ENCODE data around the gene RGL2.
A peak's percentile ranks its signal among the peaks of the same experiment; 100 is the strongest.

Gene RGL2

DNA sequence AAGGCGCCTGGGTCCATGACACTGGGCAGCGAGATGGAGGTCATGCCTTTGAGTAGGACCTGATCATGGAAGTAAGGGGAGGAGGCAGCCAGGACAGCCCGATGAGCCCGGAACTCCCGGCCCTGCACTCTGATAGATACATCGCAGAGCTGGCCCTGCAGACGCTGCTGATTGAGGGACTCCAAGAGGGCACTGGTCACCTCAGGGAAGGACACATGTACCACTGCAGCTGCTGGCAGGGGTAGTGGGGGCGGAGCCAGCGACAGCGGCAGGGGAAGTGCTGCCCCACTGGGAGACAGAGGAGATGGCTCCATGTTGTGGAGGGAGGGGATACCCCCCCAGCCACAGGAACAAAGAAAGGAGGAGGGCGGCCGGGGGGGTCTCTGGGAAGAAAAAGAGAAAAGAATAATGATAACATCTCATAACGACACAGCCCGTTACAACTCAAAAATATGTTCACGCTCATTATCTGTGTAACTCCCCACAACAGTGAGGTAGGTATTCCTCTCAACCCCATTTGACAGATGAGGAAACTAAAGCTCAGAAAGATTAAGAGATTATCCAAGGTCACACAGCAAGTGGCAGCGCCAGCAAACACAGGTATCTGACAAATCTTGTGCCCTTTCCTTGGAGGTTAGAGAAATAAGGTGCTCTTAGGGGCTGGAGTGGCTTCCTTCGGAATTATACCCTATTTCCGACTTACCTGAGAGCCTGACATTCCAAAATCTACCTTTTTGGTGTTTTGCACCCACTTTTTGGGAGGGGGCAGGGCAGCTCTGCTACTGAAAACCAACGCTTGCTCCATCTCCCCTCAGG is 18.1 kb upstream of the RGL2 start:
- no peak for DNase-seq (ENCODE audit: low read depth)

DNA sequence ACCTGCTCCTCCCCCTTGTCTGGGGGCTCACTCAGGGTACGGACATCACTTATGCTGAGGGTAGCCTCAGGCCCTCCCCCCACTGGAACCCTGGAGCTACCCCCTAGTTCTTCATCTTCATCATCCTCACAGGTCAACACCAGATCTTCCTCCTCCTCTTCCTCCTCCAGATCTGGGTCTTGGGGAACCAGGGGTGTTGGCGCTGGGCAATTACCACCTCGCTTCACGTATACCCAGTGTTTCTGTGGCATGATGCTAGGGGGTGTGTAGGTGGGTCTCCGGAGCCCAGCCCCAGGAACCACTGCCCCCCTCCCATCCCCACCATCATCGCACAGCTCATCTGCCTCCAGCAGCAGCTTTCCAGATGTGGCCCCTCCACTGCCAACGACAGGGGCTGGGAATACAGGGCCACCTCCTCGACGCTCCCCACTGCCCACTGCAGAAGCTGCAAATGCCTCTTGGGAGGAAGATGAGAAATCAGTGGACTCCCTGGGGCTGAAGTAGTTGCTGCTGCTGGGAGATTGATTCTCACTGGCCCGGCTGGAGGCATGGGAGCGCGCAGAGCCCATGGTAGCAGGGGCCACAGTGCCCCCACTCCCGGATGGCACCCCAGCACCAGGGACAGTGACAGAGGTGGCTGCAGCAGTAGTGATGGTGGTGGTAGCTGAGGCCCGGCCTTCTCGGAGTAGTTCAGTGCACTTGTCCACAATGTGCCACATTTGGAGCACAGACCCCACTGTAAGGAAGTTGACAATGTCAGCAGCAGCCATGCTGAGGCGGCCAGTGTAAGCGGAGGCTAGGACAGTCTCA is 17.3 kb upstream of the RGL2 start:
- DNase-seq (ENCODE audit: low read depth), result no peak

DNA sequence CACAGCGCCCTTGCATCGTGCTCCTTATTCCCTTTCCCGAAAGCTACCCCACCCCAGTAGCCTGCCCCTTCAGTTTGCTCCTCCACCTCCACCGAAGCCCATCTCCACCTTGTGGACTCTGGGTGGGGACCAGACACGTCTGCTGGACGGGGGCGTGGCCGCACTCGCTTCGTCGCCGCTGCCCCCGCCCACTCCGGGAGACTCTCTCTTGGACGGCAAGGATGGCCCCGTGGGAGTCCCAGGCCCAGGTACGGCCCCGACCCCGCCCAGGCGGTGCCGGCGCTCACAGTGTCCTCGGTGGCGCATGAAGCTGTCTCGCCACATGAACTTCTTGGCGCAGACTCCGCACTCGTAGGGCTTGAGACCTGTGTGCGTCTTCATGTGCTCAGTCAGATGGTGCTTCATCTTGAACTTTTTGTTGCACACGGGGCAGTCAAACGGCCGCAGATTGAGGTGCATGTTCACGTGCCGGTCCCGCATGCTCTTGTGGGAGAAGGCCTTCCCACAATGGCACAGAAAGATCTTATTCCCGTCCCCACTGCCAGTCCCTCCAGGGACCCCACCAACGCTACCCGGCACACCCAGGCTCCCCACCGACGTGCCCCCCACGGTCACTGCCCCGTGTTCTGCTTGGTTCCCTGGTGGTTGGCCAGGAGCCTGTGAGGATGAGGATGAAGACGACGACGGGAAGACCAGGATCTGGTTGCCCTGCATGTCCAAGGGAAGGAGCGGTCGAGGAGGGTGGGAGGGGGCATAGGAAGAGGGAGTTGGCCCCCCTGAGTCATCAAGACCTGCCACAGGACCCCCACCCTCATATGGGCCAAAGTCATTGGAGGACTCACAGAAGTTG is 16.4 kb upstream of the RGL2 start:
- DNase-seq (ENCODE audit: low read depth), result no peak

DNA sequence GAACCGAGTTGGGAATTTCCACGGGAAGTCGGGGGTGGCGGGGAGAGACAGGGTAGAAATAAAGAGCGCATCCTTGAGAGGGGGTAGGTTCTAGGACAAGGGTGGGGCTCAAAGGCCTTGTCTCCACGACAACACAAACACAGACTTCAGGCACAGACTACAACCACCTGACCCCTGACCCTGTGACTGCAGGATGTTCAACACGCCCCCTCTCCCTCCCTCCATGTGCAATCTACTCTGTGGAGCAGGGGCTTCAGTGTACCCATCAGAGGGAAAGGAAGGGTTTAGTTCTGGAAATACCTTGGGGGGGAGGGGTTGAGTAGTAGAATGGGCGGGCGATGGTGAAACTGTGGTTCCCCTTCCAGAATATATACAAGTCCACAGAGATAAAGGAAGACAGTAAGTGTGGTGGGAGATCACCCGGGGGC is 15.8 kb upstream of the RGL2 start:
- peak; percentile 55 for DNase-seq (ENCODE audit: low read depth)

DNA sequence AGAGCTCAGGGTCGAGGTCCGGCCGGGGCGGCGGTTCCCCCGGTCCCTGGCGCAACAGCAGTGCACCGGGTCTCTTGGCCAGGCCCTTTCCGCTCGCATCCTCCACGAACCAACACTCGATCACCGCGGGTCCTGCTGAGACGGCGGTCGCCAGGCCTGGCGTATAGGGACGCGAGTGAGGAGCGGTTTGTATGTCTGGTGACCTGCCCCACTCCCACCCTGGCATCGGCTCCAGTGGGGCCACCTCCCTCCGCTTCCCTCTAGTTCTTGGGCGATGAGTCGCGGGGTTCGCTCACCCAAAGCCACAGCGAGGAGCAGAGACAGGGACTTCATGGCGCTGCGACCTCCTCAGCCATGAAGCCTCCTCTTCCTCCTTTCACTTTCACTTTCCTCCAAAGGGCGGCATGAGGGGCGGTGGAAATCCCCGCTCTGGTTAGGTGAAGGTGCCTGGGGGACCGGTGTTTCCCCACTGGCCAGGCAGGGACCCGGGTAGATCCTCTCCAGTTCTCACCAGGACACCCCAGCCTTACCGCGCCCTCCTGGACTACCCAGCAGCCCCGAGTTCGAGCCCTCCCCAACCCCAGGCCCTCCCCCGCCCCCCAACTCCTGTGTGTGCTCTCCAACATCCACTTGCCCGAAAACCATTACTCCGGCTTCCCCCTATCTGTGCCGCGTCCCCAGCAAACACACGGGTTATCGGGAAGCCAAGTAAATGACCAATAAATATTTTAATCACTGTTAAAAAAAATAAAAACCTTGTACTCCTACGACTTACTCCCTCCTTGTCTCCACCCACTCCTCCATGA is 15.2 kb upstream of the RGL2 start, which contains the start of gene TAPBP:
Gene TAPBP, minus strand, starts transcription at position 370 of the 806 bp plus-strand sequence. Its CDS starts 37 bp downstream, at position 333.
- peak; percentile 80 for DNase-seq (ENCODE audit: low read depth)

DNA sequence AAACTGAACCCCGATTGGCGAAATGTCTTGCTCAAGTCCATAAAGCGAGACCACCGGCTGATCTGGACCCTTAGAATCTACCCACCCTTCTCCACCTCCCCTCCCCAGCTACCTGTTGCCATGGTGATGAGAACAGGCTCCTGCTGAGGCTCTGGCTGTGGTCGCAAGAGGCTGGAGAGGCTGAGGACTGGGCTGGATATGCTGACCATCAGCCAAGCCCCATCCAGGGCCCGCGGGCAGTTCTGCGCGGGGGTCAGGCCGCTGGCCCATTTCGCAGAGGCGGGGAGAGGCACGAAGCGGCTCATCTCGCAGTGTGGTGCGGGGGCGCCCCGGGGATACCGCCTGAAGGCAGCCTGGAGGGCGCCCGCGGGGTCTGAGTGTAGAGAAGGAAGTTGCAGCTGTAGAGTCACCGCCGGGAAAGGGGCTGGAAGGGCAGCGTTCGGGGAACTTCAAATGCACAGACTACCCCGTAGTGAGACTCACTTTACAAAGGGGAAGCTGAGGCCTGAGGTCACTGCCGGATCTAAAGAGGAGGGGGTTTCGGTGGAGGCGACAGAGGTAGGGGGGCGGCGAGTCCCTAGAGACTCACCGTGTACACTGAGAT is 14.5 kb upstream of the RGL2 start:
- no peak for DNase-seq (ENCODE audit: low read depth)

DNA sequence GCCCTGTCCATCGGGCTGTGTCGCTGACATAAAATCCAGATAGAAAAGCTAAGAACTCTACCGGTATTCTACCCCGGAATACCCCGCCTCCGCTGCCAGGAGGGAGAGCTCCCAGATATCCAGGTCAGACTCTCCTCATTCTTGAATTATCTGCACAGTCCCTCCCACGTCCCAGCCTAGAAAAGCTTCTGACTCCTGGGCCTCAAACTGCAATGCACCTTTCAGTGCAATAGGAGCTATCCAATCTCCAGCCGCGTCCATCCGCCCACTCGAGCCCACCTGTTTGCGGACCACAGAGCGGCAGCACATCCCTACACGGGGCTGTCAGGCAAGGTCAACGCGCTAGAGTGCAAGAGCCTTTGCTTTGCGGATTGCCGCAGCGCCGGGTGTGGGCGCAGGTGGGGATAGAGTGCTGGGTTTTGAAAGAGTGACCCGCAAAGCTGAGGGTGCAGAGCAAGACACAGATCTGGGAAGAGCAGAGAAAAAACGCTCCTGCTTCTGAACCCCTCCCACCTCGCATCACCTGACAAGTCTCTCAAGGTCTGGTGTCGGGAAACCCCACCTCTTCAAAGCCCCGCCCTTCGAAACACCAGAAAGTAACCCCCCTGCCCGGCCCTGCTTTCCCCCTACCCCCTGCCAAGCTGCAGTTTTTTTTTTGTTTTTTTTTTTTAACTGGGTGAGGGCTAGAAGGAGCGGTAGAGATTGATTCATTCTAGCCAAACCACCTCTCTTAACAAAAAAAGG is 13.8 kb upstream of the RGL2 start:
- DNase-seq (ENCODE audit: low read depth), result peak; percentile 63

DNA sequence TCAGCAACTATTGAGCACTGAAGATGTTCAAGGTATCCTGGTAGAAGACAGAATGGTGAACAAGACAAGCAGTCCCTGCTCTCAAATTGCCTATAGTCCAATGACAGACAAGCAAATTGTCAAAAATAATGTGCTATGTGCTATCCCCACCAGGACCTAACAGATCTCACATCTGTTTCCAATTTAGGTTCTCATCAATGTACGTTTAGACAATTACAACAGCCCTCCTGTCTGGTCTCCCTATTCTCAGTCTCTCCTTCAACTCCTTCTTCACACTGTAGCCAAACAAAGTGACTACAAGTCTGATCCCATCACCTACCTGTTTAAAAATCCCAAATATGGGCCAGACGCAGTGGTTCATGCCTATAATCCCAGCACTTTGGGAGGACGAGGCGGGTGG is 7.6 kb upstream of the RGL2 start:
- DNase-seq (ENCODE audit: low read depth), result no peak

DNA sequence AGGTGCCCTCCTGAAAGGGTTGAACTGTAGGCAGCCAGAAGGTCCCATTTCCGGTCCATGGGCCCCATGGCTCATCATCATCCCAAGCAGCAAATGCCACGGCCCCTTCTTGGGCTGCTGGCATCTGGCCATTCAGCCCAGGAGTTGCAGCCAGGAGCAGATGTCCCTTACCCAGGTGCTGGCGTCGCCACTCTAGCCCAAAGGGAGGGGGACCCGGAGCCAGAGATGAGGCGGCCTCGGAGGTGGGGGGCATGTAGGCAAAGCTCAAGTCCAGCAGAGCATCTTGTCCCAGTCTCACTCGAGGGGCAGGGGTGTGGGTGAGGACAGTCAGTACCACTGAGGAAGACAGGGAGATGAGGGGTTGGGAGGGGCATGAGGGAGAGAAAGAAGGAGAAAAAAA is 6.3 kb upstream of the RGL2 start:
- no peak for DNase-seq (ENCODE audit: low read depth)

DNA sequence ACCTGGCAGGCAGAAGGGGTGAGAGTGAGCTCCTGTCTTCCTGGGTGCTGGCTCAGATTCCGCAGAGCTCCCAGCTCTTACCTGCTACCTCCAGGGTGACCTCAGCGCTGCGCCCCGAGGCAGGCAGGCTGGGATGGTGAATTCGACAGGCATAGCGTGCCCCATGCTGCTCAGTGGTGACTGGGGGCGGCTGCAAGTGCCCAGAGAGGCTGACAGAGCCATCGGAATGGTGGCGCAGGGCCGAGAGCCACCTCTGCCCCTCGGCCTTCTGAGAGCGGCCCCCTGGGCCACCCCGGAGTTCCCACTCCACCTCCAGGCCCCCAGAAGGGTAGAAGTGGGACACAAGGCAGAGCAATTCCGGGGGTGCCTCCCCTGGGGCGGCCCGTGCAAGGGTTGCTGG is 5.5 kb upstream of the RGL2 start:
- no peak for DNase-seq (ENCODE audit: low read depth)

DNA sequence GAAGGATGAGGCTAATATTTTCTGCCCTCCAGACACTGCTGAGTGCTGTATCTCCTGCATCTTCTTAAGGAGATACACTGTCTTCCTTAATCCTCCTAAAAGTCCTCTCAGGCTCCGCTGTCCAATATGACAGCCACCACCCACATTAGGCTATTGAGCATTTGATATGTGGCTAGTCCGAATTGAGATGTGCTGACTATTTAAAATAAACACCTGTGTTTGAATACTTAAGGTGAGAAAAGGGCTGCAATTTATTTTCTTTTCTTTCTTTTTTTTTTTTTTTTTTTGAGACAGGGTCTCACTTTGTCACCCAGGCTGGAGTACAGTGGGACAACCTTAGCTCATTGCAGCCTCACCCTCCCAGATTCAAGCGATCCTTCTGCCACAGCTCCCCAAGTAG is 3.1 kb upstream of the RGL2 start:
- no peak for DNase-seq (ENCODE audit: low read depth)

DNA sequence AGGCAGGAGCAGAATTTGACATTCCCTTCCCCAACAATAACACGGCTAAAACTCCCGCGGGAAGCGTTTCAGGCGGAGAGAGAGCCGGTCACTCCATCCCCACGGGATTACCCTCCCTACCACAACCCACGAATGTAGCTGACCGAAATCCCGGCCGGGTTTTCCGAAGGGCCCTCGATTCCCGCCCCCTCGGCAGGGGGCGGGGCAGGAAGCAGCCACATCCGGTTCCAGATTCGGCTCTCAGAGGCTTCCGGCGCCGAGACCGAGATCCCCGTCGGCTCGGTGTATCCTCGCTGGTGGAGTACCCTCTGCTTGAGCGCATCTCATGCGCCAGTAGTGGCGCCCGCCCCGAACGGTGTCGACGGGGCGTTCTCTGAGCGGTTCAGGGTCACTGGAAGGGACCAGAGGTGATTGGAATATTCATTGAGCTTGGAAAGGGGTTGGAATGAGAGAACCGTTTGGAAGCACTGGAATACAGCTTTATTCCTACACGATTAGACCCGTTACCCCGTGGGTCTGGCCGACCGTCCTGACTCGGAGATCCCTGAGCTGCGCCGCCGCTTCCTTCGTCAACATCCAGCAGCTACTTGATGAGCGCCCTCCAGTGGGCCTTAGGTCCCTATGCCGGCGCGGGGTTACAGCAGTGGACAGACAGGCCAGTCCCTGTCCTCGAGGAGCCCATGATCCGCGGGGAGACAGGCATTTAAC is 649 bp upstream of the RGL2 start:
- DNase-seq (ENCODE audit: low read depth), result peak; percentile 85

DNA sequence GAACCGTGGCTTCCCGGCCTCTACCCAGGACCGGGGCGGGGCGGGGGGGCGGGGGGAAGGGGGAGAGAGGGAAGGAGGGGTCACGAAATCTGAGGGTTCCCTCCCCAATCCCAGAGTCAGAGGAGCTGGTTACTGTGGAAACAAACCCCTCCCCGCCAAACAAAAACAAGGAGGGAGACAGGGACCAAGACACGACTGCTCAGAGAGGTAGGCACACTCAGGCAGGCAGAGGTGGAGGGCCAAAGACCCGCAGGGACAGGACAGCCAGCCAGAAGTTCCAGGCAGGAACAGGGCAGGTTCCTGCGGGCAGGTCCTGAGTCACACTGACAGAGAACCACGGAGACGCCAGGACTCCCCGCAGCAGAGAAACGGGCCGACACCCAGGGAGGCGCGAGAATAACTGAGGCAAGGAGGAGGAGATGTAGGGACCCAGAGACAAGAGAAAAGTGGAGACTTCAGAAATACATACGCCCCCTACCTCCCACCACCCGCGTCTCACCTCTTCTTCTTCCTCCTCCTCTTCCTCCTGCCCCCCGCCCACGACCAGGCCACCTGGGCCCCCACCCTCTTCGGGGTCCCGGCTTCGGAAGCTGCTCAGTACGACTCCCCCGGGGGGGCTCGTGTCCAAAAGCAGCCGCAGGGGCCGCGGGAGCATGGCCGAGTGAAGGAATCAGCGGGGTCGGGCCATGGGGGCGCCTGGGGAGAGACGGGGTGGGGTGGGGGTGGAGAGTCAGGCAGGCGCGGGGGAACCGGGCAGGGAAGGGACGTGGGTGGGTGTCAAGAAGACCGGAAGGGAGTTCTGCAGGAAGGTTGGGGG is 578 bp downstream of the RGL2 start:
- DNase-seq (ENCODE audit: low read depth), result no peak

DNA sequence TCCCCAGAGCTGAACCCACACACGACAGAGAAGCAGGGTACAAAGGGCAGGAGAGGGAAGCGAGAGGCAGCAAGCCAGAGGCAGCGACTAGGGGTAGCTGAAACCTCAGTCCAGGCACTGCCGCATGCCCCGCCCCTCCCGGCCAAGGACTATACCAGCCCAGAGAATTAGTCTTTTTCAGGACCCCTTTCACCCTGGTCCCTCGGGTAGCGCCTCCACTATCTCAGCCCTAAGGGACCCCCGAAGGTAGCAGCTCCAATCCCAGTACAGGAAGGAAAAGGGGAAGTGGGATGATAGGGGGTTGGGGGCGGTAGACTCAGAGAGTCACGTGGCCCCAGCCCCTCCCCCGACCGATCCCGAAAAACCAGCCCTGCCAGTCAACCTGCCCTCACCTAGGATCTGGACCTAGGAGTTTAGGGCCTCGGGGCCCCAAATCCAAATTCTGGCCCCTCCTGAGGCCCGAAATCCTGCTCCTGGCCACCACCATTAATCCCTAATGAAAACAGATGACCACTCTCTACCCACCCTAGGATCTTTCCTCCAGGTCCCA is 1.3 kb downstream of the RGL2 start:
- DNase-seq (ENCODE audit: low read depth), result no peak

DNA sequence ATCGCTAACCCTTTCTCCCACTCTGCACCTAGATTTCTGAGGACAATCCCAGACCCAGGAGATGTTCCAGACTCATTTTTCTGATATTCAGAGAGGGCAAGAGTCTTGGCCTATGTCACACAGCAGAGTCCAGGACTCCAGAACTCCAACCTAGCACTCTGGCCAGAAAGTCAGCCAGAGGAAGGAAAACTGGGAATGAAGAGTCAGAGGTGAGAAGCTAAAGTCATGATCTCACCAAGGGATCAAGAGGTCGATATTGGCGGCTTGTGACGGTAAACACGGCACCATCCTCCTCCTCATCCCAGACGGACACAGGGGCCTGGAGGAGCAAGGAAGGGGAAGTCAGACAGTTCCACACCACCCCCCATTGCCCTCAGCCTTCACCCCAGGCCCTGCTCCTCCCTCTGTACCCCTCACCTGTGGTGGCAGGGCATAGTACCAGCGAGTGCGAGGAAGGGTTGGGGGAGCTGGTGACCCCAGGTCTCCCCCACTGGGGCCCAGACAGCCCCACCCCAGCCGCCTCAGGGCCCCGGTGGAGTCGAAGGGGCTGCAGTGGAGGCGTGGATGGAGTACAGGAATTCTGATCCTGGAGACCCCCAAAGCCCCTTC is 1.8 kb downstream of the RGL2 start:
- DNase-seq (ENCODE audit: low read depth), result no peak

DNA sequence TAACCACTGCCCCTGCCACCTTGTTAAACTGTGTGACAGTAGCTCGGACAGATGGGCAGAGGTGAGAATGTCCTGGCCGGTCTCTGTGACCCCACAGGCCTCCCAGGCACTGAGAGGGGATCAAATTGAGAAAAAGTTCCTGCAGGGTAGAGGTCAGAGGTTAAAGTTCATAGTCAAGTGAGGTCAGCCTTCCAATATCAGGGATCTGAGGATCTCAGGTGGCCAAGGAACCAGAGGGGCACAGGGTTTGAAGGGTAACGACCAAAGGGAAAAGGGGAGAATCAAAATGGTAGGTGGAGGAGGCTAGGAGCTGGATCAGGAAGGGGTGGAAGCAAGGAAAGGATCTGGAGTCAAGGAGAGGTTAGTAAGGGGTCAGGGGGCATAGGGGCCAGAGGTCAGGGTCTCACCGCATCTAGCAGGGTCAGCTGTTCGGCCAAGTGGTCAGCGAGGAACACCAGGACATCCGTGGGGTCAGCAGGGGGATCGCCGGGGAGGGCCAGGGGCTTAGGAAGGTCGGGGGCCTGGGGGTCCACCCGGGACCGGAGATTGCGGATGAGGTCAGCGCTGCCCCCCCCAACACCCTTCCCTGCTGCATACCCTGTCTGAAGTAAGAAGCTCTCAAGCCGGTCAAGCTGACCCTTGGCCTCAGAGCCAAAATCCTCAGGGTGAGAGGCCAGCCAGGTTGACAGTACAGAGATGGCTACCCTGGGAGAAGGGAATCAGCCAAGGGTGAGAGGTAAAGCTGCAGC is 2.9 kb downstream of the RGL2 start:
- DNase-seq (ENCODE audit: low read depth), result no peak

DNA sequence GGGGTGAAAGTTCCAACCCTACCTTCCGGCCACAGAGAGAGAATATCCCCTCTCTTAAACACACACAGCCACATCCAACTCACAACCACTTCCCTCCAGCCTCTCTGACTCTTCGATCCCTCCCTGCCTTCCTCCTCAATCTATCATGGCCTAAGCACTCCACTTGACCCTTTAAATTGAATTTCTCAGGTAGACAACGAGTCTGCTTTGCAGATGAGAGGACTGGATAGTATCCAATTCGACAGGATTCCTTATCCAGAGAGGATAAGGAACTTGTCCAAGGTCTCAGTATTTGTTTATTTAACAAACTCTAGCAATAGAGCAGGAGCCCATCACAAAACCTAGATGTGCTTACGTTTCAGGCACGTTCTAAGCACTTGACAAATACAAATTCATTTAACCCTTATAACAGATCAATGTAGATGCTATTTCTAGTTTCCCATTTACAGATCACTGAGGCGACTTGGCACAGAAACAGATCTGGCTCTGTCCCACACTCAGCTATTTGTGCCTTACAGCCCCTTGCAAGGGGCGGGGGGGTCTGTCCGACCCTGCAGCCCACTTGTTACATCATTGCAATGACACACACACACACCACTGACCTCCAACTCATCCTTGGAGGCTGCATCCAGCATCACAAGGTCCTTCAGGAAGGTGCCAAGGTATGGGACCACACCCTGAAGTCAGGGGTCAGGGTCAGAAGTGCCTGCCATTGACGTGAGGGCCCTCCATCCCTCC is 4.5 kb downstream of the RGL2 start:
- DNase-seq (ENCODE audit: low read depth), result no peak

Data from stimulated activated CD8-positive, alpha-beta memory T cell treated with anti-CD3 and anti-CD28 coated beads, Interleukin-12 subunit alpha, Interleukin-12 subunit beta, amount 100 ng/mL, for 4 hours (primary cell).